ENCODE results near the gene ARPC1A.

Gene ARPC1A

GRCh38 chr7:99359465-99360154 lies 33.9 kb downstream of the ARPC1A start:
- DNase-seq (ENCODE audit: low spot score): no peak
- no peak for TF ChIP-seq CTCF (IDR thresholded peaks at IDR 0.05; ENCODE audit: borderline replicate concordance, control extremely low read depth, extremely low read depth, insufficient read depth, missing control alignments)
- in situ Hi-C loops (cut with MboI; ENCODE audit: low sequenced_read_pairs, unreplicated experiment): no loop called here

- DNase-seq (ENCODE audit: low spot score): no peak
- in situ Hi-C loops (cut with MboI; ENCODE audit: low sequenced_read_pairs, unreplicated experiment): no loop called here
- no peak for TF ChIP-seq CTCF (IDR thresholded peaks at IDR 0.05; ENCODE audit: borderline replicate concordance, control extremely low read depth, extremely low read depth, insufficient read depth, missing control alignments)
Observed at GRCh38 chr7:99362801-99363200, 37.1 kb downstream of the ARPC1A start.

- in situ Hi-C loops (cut with MboI; ENCODE audit: low sequenced_read_pairs, unreplicated experiment): no loop called here
- no peak for TF ChIP-seq CTCF (IDR thresholded peaks at IDR 0.05; ENCODE audit: borderline replicate concordance, control extremely low read depth, extremely low read depth, insufficient read depth, missing control alignments)
Observed at GRCh38 chr7:99363286-99363685, 37.6 kb downstream of the ARPC1A start.

GRCh38 chr7:99365318-99366141 lies 39.8 kb downstream of the ARPC1A start:
- TF ChIP-seq CTCF (IDR thresholded peaks at IDR 0.05; ENCODE audit: borderline replicate concordance, control extremely low read depth, extremely low read depth, insufficient read depth, missing control alignments): peak; percentile 68
- in situ Hi-C loops (cut with MboI; ENCODE audit: low sequenced_read_pairs, unreplicated experiment): no loop called here
- DNase-seq (ENCODE audit: low spot score): peak; percentile 78

More at GRCh38 chr7:99363286-99363685, 37.6 kb downstream of the ARPC1A start:
- no peak for DNase-seq (ENCODE audit: low spot score)

- no peak for TF ChIP-seq CTCF (IDR thresholded peaks at IDR 0.05; ENCODE audit: borderline replicate concordance, control extremely low read depth, extremely low read depth, insufficient read depth, missing control alignments)
- no peak for DNase-seq (ENCODE audit: low spot score)
- in situ Hi-C loops (cut with MboI; ENCODE audit: low sequenced_read_pairs, unreplicated experiment): no loop called here
Observed at GRCh38 chr7:99366646-99367045, 40.9 kb downstream of the ARPC1A start.

- no peak for DNase-seq (ENCODE audit: low spot score)
- no peak for TF ChIP-seq CTCF (IDR thresholded peaks at IDR 0.05; ENCODE audit: borderline replicate concordance, control extremely low read depth, extremely low read depth, insufficient read depth, missing control alignments)
- in situ Hi-C loops (cut with MboI; ENCODE audit: low sequenced_read_pairs, unreplicated experiment): no loop called here
Observed at GRCh38 chr7:99368750-99369389, 43.2 kb downstream of the ARPC1A start.

Measured in GM13976 (cell line).